ENCODE measurements around the gene PGP. TPM values are rescaled to one million over a fixed set of nuclear protein-coding genes. Genes with fewer than 3 reads are reported as not detected.

PGP gene
- total RNA-seq, 1 donor from 2014 or later, result 37.2 TPM

DNA sequence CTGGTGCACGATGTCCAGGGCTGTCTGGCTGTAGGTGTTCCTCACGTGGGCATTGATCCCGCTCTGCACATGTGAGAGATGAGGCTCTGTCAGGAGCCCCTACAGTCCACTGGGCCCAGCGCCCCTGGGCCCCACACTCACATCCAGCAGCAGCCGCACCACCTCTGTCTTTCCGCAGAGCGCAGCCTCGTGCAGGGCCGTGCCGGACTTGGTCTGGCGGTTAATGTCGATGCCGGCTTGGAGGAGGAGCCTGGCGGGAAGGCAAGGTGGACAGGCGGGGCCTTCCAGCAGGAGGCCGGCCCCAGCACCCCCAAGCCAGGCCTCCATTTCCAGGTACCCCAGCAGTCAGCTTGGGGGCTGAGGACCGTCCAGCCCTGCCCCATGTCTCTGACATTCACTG, 27.4 kb downstream of the PGP start:
- H3K9me3 Mint-ChIP-seq, result no peaks in the 10 kb centered on the region
- H3K36me3 Mint-ChIP-seq (ENCODE audit: low read depth), result no peaks in the 10 kb centered on the region
- no peak overlapping the region for H3K27ac Mint-ChIP-seq
- intact Hi-C loops (cut with micrococcal nuclease), result no loop called here
- H3K4me1 Mint-ChIP-seq (ENCODE audit: low read depth), result no peaks in the 10 kb centered on the region
- no peak for DNase-seq (ENCODE audit: low spot score)
- H3K27me3 Mint-ChIP-seq (ENCODE audit: insufficient read depth), result peaks cover under 1% of the 10 kb centered on the region
- no peak overlapping the region for H3K4me3 Mint-ChIP-seq

DNA sequence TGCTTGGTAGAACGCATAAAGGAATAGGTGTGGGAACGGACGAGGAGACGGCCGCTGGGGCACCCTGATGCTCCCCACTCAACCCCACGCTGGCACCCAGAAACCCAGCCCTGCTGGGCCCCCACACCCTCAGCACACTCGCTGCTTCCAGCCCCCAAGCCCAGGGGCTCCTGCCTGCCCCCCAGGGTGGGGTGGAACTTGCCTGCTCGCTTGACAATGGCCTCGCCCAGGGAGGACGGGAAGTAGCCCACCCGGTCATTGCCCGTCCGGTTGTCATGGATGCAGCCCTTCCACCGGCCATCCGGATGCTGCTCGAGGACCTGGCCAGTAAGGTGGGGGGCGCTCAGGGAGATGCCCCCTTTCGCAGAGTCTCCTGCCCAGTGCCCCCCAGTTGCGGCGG, 28.1 kb downstream of the PGP start:
- intact Hi-C loops (cut with micrococcal nuclease), result no loop called here
- Mint-ChIP-seq H3K27me3 (ENCODE audit: insufficient read depth) (no peaks in the 10 kb centered on the region), H3K36me3 (ENCODE audit: low read depth) (no peaks in the 10 kb centered on the region), H3K9me3 (no peaks in the 10 kb centered on the region), H3K27ac (no peak overlapping the region), H3K4me1 (ENCODE audit: low read depth) (no peaks in the 10 kb centered on the region), H3K4me3 (no peak overlapping the region)
- no peak for DNase-seq (ENCODE audit: low spot score)

DNA sequence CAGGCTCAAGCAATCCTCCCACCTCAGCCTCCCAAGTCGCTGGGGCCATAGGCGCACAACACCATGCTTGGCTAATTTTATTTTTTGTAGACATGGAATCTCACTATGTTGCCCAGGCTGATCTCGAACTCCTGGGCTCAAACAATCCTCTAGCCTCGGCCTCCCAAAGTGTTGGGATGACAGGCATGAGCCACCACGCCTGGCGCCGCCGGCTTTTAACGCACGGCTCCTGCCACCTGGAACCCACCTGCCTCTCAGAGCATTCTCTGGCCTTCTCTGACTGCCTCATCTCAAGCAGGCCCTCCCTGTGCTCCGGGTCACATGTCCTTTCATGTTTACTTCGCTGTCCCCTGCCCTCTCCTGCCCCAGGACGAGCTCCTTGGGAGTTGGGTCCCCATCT, 28.6 kb downstream of the PGP start:
- Mint-ChIP-seq H3K27me3 (ENCODE audit: insufficient read depth) (no peaks in the 10 kb centered on the region), H3K27ac (no peak overlapping the region), H3K4me1 (ENCODE audit: low read depth) (no peaks in the 10 kb centered on the region), H3K9me3 (no peaks in the 10 kb centered on the region), H3K4me3 (no peak overlapping the region), H3K36me3 (ENCODE audit: low read depth) (no peaks in the 10 kb centered on the region)
- DNase-seq (ENCODE audit: low spot score), result no peak
- intact Hi-C loops (cut with micrococcal nuclease), result no loop called here

DNA sequence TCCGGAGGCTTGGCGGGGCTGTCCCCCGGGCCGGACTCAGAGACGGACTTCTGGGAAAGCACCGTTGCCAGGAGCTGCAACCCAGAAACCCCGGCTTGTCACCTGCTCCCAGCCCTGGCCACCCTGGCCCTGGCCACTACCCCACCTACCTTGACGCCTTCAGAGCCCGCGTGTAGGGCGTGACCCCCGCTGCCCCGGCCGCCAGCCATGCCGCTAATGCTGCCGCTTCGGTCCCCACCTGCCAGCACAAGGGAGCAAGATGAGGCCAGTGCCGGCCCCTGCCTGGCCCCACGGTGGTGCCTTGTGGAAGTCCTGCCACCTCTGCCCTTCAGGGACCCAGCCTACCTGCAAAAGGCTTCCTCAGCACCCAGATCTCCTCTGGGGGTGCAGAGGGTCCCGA, 29.7 kb downstream of the PGP start:
- H3K27ac Mint-ChIP-seq, result no peak overlapping the region
- intact Hi-C loops (cut with micrococcal nuclease), result no loop called here
- DNase-seq (ENCODE audit: low spot score), result no peak
- no peaks in the 10 kb centered on the region for H3K36me3 Mint-ChIP-seq (ENCODE audit: low read depth)
- H3K4me3 Mint-ChIP-seq, result no peak overlapping the region
- H3K9me3 Mint-ChIP-seq, result no peaks in the 10 kb centered on the region
- H3K4me1 Mint-ChIP-seq (ENCODE audit: low read depth), result no peaks in the 10 kb centered on the region
- no peaks in the 10 kb centered on the region for H3K27me3 Mint-ChIP-seq (ENCODE audit: insufficient read depth)

DNA sequence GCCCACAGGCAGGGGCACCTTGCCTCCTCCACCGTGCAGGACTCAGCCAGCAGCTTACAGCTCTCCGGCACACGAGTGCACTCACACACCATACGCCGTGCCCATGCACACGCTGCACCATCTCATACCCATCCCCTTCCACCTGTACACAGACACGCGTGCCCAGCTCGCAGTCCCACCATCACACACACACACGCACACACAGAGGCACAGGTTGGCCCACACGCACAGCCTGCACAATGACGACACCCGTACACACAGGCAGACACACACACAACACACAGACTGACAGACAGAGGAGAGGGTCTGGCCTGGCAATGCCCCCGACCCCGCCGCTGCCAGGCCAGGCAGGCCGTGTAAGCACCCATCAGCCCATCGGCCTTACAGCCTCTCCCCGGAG, 30.3 kb downstream of the PGP start:
- no peak overlapping the region for H3K4me3 Mint-ChIP-seq
- no peaks in the 10 kb centered on the region for H3K36me3 Mint-ChIP-seq (ENCODE audit: low read depth)
- H3K9me3 Mint-ChIP-seq, result no peaks in the 10 kb centered on the region
- intact Hi-C loops (cut with micrococcal nuclease), result no loop called here
- no peaks in the 10 kb centered on the region for H3K27me3 Mint-ChIP-seq (ENCODE audit: insufficient read depth)
- H3K27ac Mint-ChIP-seq, result no peak overlapping the region
- DNase-seq (ENCODE audit: low spot score), result no peak
- no peaks in the 10 kb centered on the region for H3K4me1 Mint-ChIP-seq (ENCODE audit: low read depth)

DNA sequence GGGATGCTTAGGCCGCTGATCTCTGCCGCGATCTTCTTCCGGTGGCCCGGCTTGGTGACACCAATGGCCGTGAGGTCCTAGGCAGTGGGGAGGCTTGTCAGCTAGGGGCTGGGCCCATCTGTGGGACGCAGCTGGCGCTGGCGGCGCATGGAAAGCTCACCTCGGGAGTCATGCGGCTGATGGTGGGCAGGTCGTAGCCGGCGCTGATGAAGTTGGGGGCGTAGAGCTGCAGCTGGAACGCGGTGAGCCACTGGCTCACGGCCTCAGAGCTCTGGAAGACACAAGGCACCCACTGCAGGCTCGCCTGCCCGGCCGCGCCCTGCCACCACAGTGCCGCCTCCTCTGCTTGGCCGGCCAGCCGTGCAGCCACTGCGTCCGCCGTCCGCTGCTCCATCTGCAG, 31.0 kb downstream of the PGP start:
- intact Hi-C loops (cut with micrococcal nuclease), result no loop called here
- Mint-ChIP-seq H3K36me3 (ENCODE audit: low read depth) (no peaks in the 10 kb centered on the region), H3K27ac (no peak overlapping the region), H3K27me3 (ENCODE audit: insufficient read depth) (no peaks in the 10 kb centered on the region), H3K4me1 (ENCODE audit: low read depth) (no peaks in the 10 kb centered on the region), H3K4me3 (no peak overlapping the region), H3K9me3 (no peaks in the 10 kb centered on the region)
- DNase-seq (ENCODE audit: low spot score), result no peak

DNA sequence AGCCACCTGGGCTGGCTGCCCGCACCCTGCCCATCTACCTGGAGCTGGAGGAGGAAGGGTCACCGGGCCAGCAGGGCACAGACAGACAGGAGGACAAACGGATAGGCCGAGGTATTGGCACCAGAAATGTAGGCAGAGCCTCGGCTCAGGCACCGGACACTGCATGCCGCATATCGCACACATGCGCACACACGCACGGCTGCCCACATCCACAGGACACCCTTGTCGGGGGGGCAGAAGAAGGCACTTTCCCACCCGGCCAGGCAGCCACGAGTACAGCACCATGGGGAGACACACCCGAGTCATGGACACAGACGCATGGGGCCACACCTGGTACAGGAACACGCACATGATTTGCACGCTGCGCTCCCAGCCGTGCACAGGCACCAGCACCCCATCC, 32.7 kb downstream of the PGP start:
- H3K9me3 Mint-ChIP-seq, result no peaks in the 10 kb centered on the region
- no peaks in the 10 kb centered on the region for H3K36me3 Mint-ChIP-seq (ENCODE audit: low read depth)
- no peak overlapping the region for H3K27ac Mint-ChIP-seq
- DNase-seq (ENCODE audit: low spot score), result no peak
- no peaks in the 10 kb centered on the region for H3K27me3 Mint-ChIP-seq (ENCODE audit: insufficient read depth)
- no peaks in the 10 kb centered on the region for H3K4me1 Mint-ChIP-seq (ENCODE audit: low read depth)
- intact Hi-C loops (cut with micrococcal nuclease), result no loop called here
- no peak overlapping the region for H3K4me3 Mint-ChIP-seq

DNA sequence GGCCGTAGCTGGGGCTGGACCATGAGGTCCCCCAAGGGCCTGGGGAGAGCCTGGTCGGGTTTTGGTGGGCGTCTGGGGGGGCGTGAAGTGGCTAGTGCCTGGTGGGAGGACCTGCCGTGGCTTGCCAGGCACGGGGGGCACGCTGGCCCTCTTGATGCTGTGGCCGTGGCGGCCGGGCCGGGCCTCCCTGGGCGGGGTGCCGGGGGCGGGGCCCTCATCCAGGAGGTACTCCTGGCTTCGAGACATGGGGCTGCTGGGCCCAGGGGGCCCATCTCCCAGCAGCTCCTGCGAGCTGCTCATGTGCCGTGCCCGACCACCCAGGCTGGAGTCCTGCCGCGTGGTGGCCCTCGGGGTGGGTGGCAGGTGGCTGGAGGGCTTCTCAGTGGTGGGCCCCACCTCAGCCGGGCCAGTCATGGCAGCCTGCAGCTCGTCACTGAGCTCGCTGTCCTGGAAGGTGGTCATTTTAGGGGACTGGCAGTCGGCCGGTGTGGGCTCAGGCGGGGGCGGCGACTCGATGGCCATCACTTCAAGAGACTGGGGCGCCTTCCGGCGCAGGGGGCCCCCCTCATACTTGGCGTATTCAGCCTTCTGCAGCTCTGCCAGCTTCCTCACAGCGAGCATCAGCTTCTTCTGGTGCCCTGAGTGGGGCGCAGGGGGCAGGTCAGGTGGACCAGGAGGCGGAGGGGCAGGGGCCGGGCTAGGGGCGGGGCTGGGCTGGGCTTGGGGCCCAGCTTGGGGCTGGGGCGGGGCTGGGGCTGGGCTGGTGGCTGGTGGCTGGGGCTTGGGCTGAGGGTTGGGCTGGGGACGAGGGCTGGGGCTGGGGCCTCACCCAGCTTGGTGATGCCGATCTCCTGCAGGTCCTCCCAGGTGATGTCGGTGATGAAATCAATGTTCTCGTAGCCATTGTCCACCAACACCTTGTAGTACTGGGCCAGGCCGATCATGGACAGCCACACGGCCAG, 33.4 kb downstream of the PGP start:
- Mint-ChIP-seq H3K27ac (no peak overlapping the region), H3K27me3 (ENCODE audit: insufficient read depth) (no peaks in the 10 kb centered on the region), H3K36me3 (ENCODE audit: low read depth) (no peaks in the 10 kb centered on the region), H3K4me1 (ENCODE audit: low read depth) (no peaks in the 10 kb centered on the region), H3K4me3 (no peak overlapping the region), H3K9me3 (no peaks in the 10 kb centered on the region)
- no peak for DNase-seq (ENCODE audit: low spot score)
- intact Hi-C loops (cut with micrococcal nuclease), result no loop called here

DNA sequence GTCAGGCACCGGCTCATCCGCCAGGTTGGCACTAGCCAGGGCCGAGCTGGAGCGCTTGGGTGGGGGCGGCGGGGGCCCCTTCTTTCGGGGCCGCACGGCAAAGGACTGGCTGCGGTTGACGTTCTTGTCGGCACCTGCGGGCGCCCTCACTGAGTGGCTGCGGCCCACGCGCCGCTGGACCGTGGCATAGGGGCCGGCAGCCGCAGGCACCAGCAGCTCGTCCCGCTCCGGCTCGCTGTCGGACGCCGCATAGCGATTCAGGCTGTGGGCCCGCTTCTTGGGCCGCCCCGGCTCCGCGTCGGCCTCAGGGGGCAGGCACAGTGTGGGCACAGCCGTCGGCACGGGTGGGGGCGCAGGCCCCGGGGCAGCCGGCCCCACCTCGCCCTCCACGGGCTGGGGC, 34.2 kb downstream of the PGP start:
- H3K4me3 Mint-ChIP-seq, result no peak overlapping the region
- no peaks in the 10 kb centered on the region for H3K9me3 Mint-ChIP-seq
- no peaks in the 10 kb centered on the region for H3K27me3 Mint-ChIP-seq (ENCODE audit: insufficient read depth)
- no peaks in the 10 kb centered on the region for H3K36me3 Mint-ChIP-seq (ENCODE audit: low read depth)
- no peak for DNase-seq (ENCODE audit: low spot score)
- no peak overlapping the region for H3K27ac Mint-ChIP-seq
- intact Hi-C loops (cut with micrococcal nuclease), result no loop called here
- no peaks in the 10 kb centered on the region for H3K4me1 Mint-ChIP-seq (ENCODE audit: low read depth)

DNA sequence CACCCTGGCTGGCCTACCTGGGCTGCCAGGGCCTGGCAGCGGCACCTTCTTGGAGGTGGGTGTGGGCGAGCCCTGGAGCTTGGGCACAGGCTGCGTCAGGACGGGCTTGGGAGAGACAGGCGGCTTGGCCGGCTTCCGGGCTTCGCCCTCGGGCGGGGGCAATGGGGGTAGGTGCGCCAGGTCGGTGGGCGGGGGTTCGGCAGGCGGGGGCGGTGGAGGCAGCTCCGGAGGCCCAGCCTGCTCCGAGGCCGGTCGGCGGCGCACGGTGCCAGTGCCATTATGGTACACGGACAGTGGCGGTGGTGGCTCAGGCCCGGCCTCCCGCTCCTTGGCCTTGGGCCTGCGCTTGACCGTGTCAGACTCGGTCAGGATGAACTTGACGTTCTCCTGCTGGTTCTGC, 35.1 kb downstream of the PGP start:
- H3K4me3 Mint-ChIP-seq, result no peak overlapping the region

DNA sequence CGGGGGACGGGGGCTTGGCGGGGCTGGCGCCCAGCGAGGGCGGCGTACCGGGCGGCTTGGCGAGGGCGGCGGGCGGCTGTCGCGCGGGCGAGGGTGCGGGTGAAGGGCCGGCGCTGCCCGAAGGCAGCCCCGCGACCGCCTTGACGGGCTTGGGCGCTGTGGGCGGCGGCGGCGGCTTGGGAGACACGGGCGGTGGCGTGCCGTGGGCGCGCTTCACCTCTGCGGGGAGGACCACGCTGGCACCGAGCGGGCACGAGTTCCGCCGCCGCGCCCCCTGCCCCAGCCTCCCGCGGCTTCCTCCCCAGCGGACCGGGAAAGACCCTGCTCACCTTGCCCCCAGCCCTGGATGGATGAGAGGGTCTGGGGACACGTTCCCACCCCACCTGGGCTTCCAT, 35.5 kb downstream of the PGP start:
- no peak for DNase-seq (ENCODE audit: low spot score)
- H3K9me3 Mint-ChIP-seq, result no peaks in the 10 kb centered on the region
- no peak overlapping the region for H3K27ac Mint-ChIP-seq
- no peaks in the 10 kb centered on the region for H3K4me1 Mint-ChIP-seq (ENCODE audit: low read depth)
- H3K36me3 Mint-ChIP-seq (ENCODE audit: low read depth), result peaks cover 3% of the 10 kb centered on the region
- no peaks in the 10 kb centered on the region for H3K27me3 Mint-ChIP-seq (ENCODE audit: insufficient read depth)
- no peak overlapping the region for H3K4me3 Mint-ChIP-seq
- intact Hi-C loops (cut with micrococcal nuclease), result no loop called here

More for the DNA sequence above, 35.1 kb downstream of the PGP start:
- no peak for DNase-seq (ENCODE audit: low spot score)
- intact Hi-C loops (cut with micrococcal nuclease), result no loop called here
- no peaks in the 10 kb centered on the region for H3K4me1 Mint-ChIP-seq (ENCODE audit: low read depth)
- no peaks in the 10 kb centered on the region for H3K9me3 Mint-ChIP-seq
- H3K27ac Mint-ChIP-seq, result no peak overlapping the region
- no peaks in the 10 kb centered on the region for H3K36me3 Mint-ChIP-seq (ENCODE audit: low read depth)
- H3K27me3 Mint-ChIP-seq (ENCODE audit: insufficient read depth), result no peaks in the 10 kb centered on the region

DNA sequence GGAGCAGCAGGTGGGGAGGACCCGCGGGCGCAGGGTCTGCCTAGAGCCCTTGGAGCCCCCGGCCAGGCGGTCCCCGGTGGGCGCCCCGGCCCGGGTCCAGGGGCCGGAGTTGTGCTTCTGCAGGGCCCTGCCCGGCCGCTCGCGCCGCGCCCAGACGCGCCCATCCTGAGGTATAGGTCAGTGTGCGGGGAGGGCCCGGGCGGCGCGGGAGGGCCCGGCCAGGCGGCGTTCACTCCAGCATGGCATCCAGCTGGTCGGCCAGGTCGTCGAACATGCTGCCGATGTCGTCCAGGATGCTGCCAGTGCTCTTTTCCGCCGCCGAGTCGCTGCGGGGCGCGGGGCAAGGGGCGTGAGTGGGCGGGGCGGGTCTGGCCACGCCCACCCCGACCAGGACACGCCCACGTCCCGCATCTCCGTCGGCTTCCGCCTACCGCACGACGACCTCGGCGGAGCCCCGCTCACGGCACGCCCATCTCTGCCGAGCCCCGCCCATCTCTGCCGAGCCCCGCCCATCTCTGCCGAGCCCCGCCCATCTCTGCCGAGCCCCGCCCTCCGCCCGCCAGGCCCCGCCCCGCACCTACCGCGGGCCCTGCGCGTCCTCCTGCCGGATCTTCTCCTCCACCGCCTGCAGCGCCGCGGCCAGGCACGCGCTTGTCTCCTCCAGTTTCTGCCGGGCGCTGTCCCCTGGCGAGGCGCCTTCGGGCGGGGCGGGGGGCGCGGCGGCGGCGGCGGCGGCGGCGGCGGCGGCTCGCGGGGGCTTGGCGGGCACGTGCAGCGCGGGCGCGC, 36.1 kb downstream of the PGP start:
- intact Hi-C loops (cut with micrococcal nuclease), result loop anchor here (1.0 kb wide), 1 partner anchor 45 kb away; the partner anchor contains the start of gene E4F1
- H3K4me3 Mint-ChIP-seq, result no peak overlapping the region
- peaks cover 6% of the 10 kb centered on the region for H3K36me3 Mint-ChIP-seq (ENCODE audit: low read depth)
- H3K27me3 Mint-ChIP-seq (ENCODE audit: insufficient read depth), result no peaks in the 10 kb centered on the region
- no peaks in the 10 kb centered on the region for H3K9me3 Mint-ChIP-seq
- no peak for DNase-seq (ENCODE audit: low spot score)
- H3K4me1 Mint-ChIP-seq (ENCODE audit: low read depth), result no peaks in the 10 kb centered on the region
- H3K27ac Mint-ChIP-seq, result no peak overlapping the region

DNA sequence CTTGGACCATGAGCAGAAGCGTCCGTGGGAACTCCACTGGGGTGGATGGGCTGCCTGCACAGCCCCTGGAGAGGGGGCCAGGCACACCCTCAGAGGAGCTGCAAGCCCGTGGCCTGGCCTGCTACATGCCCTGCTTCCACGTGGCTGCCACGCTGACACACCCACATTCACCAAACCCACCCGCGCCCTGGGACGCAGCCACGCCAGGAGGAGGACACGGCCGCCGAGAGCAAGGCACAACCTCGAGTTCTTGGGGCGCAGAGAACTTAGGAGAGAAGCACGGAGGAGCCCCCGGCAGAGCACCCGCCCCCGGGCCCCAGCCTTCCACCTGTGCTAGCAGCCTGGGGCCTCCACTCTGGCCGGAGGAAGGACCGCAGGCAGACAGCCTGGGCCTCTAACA, 37.1 kb downstream of the PGP start:
- H3K4me3 Mint-ChIP-seq, result no peak overlapping the region
- H3K4me1 Mint-ChIP-seq (ENCODE audit: low read depth), result no peaks in the 10 kb centered on the region
- H3K27me3 Mint-ChIP-seq (ENCODE audit: insufficient read depth), result no peaks in the 10 kb centered on the region
- DNase-seq (ENCODE audit: low spot score), result no peak
- intact Hi-C loops (cut with micrococcal nuclease), result no loop called here
- no peak overlapping the region for H3K27ac Mint-ChIP-seq
- H3K9me3 Mint-ChIP-seq, result no peaks in the 10 kb centered on the region
- H3K36me3 Mint-ChIP-seq (ENCODE audit: low read depth), result peaks cover 6% of the 10 kb centered on the region
